ENCODE measurements around the gene RNF121. TPM values are rescaled to one million over a fixed set of nuclear protein-coding genes. Genes with fewer than 3 reads are reported as not detected.

The RNF121 gene
- total RNA-seq, 1 experiment from 2014 or later, result 56.9 TPM

- no peak overlapping the region for H3K14ac ChIP-seq (ENCODE audit: insufficient read depth, low read length)
- no peak overlapping the region for H2AK5ac ChIP-seq (ENCODE audit: insufficient read length, low read length)
- peaks cover 49 to 83% (median 73%) of the 10 kb centered on the region in 3 experiments; a peak in 6 of 7 replicates for H3K36me3 Mint-ChIP-seq (ENCODE audit: insufficient read depth in 1 of 3, low read depth in 3 of 3)
- no peak overlapping the region for H3K18ac ChIP-seq (ENCODE audit: insufficient read length, low read depth, low read length)
- H3K23ac ChIP-seq (ENCODE audit: insufficient read length, low read depth, low read length), result no peak overlapping the region
- H2BK12ac ChIP-seq (ENCODE audit: insufficient read length, low read depth, low read length), result no peak overlapping the region
- peaks cover 9% of the 10 kb centered on the region; the same call in 1 of the 2 replicates for H3K27me3 Mint-ChIP-seq (ENCODE audit: low read depth)
- H2BK20ac ChIP-seq (ENCODE audit: low read depth, low read length, poor library complexity, severe bottlenecking), result no peak overlapping the region
- no peak overlapping the region for H2BK120ac ChIP-seq (ENCODE audit: low read depth, low read length, poor library complexity, severe bottlenecking)
- no peaks in the 10 kb centered on the region for H3K4me1 ChIP-seq (ENCODE audit: insufficient read depth, low read length)
- peaks cover 0 to 7% of the 10 kb centered on the region in 2 experiments; a peak in 1 of 4 replicates for H3K4me1 Mint-ChIP-seq
- H3K9me3 Mint-ChIP-seq, result no peaks in the 10 kb centered on the region
- no peaks in the 10 kb centered on the region for H3K79me1 ChIP-seq (ENCODE audit: insufficient read depth, low read depth, low read length, poor library complexity, severe bottlenecking)
- H3K9me3 ChIP-seq (ENCODE audit: control insufficient read depth, low read depth, low read length), result no peaks in the 10 kb centered on the region
- DNase-seq, result peak; percentile 26
- H2BK15ac ChIP-seq (ENCODE audit: low read depth, low read length), result no peak overlapping the region
- no peak overlapping the region for H2AFZ ChIP-seq (ENCODE audit: low read length)
- no peak overlapping the region for H2BK5ac ChIP-seq (ENCODE audit: insufficient read length, low read length)
- no peak overlapping the region for H3K4ac ChIP-seq (ENCODE audit: low read depth, low read length)
- no peak overlapping the region for H4K91ac ChIP-seq (ENCODE audit: insufficient read length, low read depth, low read length)
- H4K20me1 ChIP-seq (ENCODE audit: control insufficient read depth, insufficient read depth, insufficient read length), result peaks cover 2% of the 10 kb centered on the region
- H3K27ac Mint-ChIP-seq, result peak overlapping the region in 2 of 3 experiments; percentile 43 to 53; a peak in 1 of 7 replicates
- WGBS (ENCODE audit: extremely low coverage, insufficient read length, low lambda C conversion rate), result no CpG with 5 or more reads among the region's 20 CpGs
- no peaks in the 10 kb centered on the region for H3K23me2 ChIP-seq (ENCODE audit: insufficient read length, low read depth, low read length, poor library complexity, severe bottlenecking)
- H3K27me3 ChIP-seq (ENCODE audit: insufficient read depth, low read length), result no peaks in the 10 kb centered on the region
- H3K9ac ChIP-seq (ENCODE audit: extremely low read depth, insufficient read length, low read length), result no peak overlapping the region
- H4K8ac ChIP-seq (replicated peaks; ENCODE audit: insufficient read length, low read depth, low read length), result no peak overlapping the region
- no peak overlapping the region for H3K56ac ChIP-seq (ENCODE audit: insufficient read length, low read depth, low read length)
- no peak overlapping the region for H4K5ac ChIP-seq (ENCODE audit: insufficient read length, low read depth, low read length)
- H3K27ac ChIP-seq (ENCODE audit: insufficient read length, low read depth, low read length), result no peak overlapping the region
- no peak for TF ChIP-seq CTCF (conservative IDR thresholded peaks at IDR 0.05)
- H3K4me2 ChIP-seq (ENCODE audit: insufficient read depth, insufficient read length, low read length), result no peak overlapping the region
- no peaks in the 10 kb centered on the region for H3K79me2 ChIP-seq (ENCODE audit: insufficient read depth, low read length)
- H3T11ph ChIP-seq (ENCODE audit: low read length), result no peak overlapping the region
- no peak overlapping the region for H3K4me3 Mint-ChIP-seq
Measured at GRCh38 chr11:72003776-72004171, 74.9 kb downstream of the RNF121 start.

All from H9 (cell line).